Measurements from ENCODE around the gene HIVEP3. TPM values are rescaled to one million over a fixed set of nuclear protein-coding genes. Genes with fewer than 3 reads are reported as not detected.

HIVEP3 gene
- total RNA-seq, 1 donor from 2014 or later = 5.7 TPM

- no peak overlapping the region for H3K4me3 ChIP-seq
These were observed 134.0 kb downstream of the HIVEP3 start for GRCh38 chr1:41784531-41785274.

DNA sequence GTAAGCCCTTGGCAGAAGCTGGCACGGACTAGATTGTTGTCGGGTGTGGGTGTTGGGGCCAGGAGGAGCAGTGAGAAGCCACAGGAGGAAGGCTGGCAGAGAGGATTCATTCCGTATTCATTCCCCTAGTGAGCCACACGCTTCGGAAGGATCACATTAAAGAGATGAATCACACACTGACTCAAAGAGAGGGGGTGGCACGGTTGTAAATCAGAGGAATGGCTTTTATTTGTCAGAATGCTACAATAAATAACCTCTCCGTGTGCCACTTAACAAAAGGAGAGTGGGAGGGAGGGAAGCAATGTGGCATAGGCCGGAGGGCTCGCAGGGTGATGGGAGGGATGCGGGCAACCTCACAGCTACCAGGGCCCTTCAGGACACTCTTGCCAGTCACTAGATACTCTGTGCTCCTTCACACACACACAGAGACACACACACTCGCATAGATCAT, 135.5 kb downstream of the HIVEP3 start:
- Histone ChIP-seq H3K27ac (replicated peaks) (no peak overlapping the region), H3K4me3 (no peak overlapping the region), H3K4me1 (no peaks in the 10 kb centered on the region), H3K36me3 (no peaks in the 10 kb centered on the region), H3K9me3 (replicated peaks) (no peaks in the 10 kb centered on the region), H3K27me3 (ENCODE audit: low read depth) (no peaks in the 10 kb centered on the region)
- DNase-seq = no peak
- intact Hi-C loops (cut with micrococcal nuclease) = no loop called here
- TF ChIP-seq CTCF (IDR thresholded peaks at IDR 0.05; ENCODE audit: borderline replicate concordance) = no peak

More at GRCh38 chr1:41784531-41785274, 134.0 kb downstream of the HIVEP3 start:
- Histone ChIP-seq H3K4me1 (peaks cover under 1% of the 10 kb centered on the region), H3K27me3 (ENCODE audit: low read depth) (no peaks in the 10 kb centered on the region), H3K27ac (replicated peaks) (no peak overlapping the region), H3K36me3 (no peaks in the 10 kb centered on the region), H3K9me3 (replicated peaks) (no peaks in the 10 kb centered on the region)
- DNase-seq = no peak
- intact Hi-C loops (cut with micrococcal nuclease) = no loop called here
- no peak for TF ChIP-seq CTCF (IDR thresholded peaks at IDR 0.05; ENCODE audit: borderline replicate concordance)

GRCh38 chr1:41780916-41781315, 137.8 kb downstream of the HIVEP3 start:
- Histone ChIP-seq H3K27ac (replicated peaks) (no peak overlapping the region), H3K27me3 (ENCODE audit: low read depth) (no peaks in the 10 kb centered on the region), H3K36me3 (no peaks in the 10 kb centered on the region), H3K9me3 (replicated peaks) (no peaks in the 10 kb centered on the region), H3K4me1 (peaks cover 12% of the 10 kb centered on the region), H3K4me3 (no peak overlapping the region)
- no peak for DNase-seq
- TF ChIP-seq CTCF (IDR thresholded peaks at IDR 0.05; ENCODE audit: borderline replicate concordance) = no peak
- intact Hi-C loops (cut with micrococcal nuclease) = no loop called here

GRCh38 chr1:41780322-41780721, 138.4 kb downstream of the HIVEP3 start:
- no peak for DNase-seq
- no peak for TF ChIP-seq CTCF (IDR thresholded peaks at IDR 0.05; ENCODE audit: borderline replicate concordance)
- Histone ChIP-seq H3K4me3 (no peak overlapping the region), H3K27ac (replicated peaks) (no peak overlapping the region), H3K27me3 (ENCODE audit: low read depth) (no peaks in the 10 kb centered on the region), H3K36me3 (no peaks in the 10 kb centered on the region), H3K4me1 (peaks cover 12% of the 10 kb centered on the region), H3K9me3 (replicated peaks) (no peaks in the 10 kb centered on the region)
- intact Hi-C loops (cut with micrococcal nuclease) = no loop called here

DNA sequence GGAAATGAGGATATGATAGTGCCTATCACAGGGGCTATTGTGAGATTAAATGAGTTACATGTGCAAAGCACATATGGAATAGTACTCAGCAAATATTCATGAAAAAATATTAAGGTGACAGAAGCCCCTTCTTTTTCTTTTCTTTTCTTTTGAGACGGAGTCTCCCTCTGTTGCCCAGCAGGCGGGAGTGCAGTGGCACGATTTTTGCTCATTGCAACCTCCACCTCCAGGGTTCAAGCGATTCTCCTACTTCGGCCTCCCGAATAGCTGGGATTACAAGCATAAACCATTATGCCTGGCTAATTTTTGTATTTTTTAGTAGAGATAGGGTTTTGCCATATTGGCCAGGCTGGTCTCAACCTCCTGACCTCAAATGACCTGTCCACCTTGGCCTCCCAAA, 139.4 kb downstream of the HIVEP3 start:
- intact Hi-C loops (cut with micrococcal nuclease) = no loop called here
- Histone ChIP-seq H3K36me3 (no peaks in the 10 kb centered on the region), H3K27ac (replicated peaks) (no peak overlapping the region), H3K4me1 (peaks cover 12% of the 10 kb centered on the region), H3K4me3 (no peak overlapping the region), H3K9me3 (replicated peaks) (no peaks in the 10 kb centered on the region), H3K27me3 (ENCODE audit: low read depth) (no peaks in the 10 kb centered on the region)
- no peak for DNase-seq
- peak; percentile 24 for TF ChIP-seq CTCF (IDR thresholded peaks at IDR 0.05; ENCODE audit: borderline replicate concordance)

Data from left ventricle myocardium inferior (tissue), 1 donor.